ENCODE data around the gene SDHA.

Gene SDHA

GRCh38 chr5:217494-218456, at the start of gene SDHA, which contains the start of gene CCDC127:
Gene SDHA (plus strand): TSS chr5:218320. CDS start chr5:218356, 36 bp downstream.
Gene CCDC127 (minus strand): TSS chr5:218153. CDS start chr5:216849, 1,304 bp downstream.
- peak; percentile 86 for DNase-seq (ENCODE audit: low read depth)

GRCh38 chr5:169071-169727, 48.9 kb upstream of the SDHA start:
- DNase-seq (ENCODE audit: low read depth) = no peak

- DNase-seq (ENCODE audit: low read depth) = no peak
Observed at GRCh38 chr5:169728-170094, 48.4 kb upstream of the SDHA start.

- no peak for DNase-seq (ENCODE audit: low read depth)
Observed at GRCh38 chr5:170971-171800, 46.9 kb upstream of the SDHA start.

- DNase-seq (ENCODE audit: low read depth) = no peak
Observed at GRCh38 chr5:171801-172331, 46.3 kb upstream of the SDHA start.

GRCh38 chr5:172421-172820, 45.7 kb upstream of the SDHA start:
- DNase-seq (ENCODE audit: low read depth) = no peak

GRCh38 chr5:172841-173251, 45.3 kb upstream of the SDHA start:
- no peak for DNase-seq (ENCODE audit: low read depth)

- no peak for DNase-seq (ENCODE audit: low read depth)
Observed at GRCh38 chr5:173392-174290, 44.5 kb upstream of the SDHA start.

GRCh38 chr5:174291-174600, 43.9 kb upstream of the SDHA start:
- no peak for DNase-seq (ENCODE audit: low read depth)

- no peak for DNase-seq (ENCODE audit: low read depth)
Observed at GRCh38 chr5:174876-175465, 43.1 kb upstream of the SDHA start.

GRCh38 chr5:176296-176823, 41.8 kb upstream of the SDHA start:
- DNase-seq (ENCODE audit: low read depth) = no peak

- DNase-seq (ENCODE audit: low read depth) = no peak
Observed at GRCh38 chr5:178110-178509, 40.0 kb upstream of the SDHA start.

GRCh38 chr5:179401-179800, 38.7 kb upstream of the SDHA start:
- no peak for DNase-seq (ENCODE audit: low read depth)

- no peak for DNase-seq (ENCODE audit: low read depth)
Observed at GRCh38 chr5:180286-180918, 37.7 kb upstream of the SDHA start.

- DNase-seq (ENCODE audit: low read depth) = no peak
Observed at GRCh38 chr5:181160-181559, 37.0 kb upstream of the SDHA start.

- no peak for DNase-seq (ENCODE audit: low read depth)
Observed at GRCh38 chr5:181566-181965, 36.6 kb upstream of the SDHA start.

GRCh38 chr5:182126-182525, 36.0 kb upstream of the SDHA start:
- DNase-seq (ENCODE audit: low read depth) = no peak

GRCh38 chr5:184471-184870, 33.6 kb upstream of the SDHA start:
- DNase-seq (ENCODE audit: low read depth) = no peak

- no peak for DNase-seq (ENCODE audit: low read depth)
Observed at GRCh38 chr5:185095-186070, 32.7 kb upstream of the SDHA start.
